CD14-positive monocyte (primary cell): ENCODE measurements around the gene C9orf50. TPM values are rescaled to one million over a fixed set of nuclear protein-coding genes. Genes with fewer than 3 reads are reported as not detected.

ENCODE experiments used
- DNase-seq, 3 donors: peaks; one replicate each; pipeline ENCODE4 v3.0.0-alpha.2; 2011 to 2022
- H2AFZ ChIP-seq: 2 replicates; pipeline ENCODE4 v1.6.0; 2012; ENCODE audit warnings: mild to moderate bottlenecking, low read depth, low read length, inconsistent platforms; ENCODE audit not compliant: insufficient read depth, poor library complexity, severe bottlenecking
- H3K27ac ChIP-seq, 2 donors: 1 replicate in 1 of 2; 2 replicates in 1 of 2; pipeline ENCODE4 v1.5.1; 2012 to 2013; ENCODE audit warnings: low read length in 2 of 2, control low read depth in 1 of 2, inconsistent platforms in 1 of 2, low read depth in 1 of 2, mild to moderate bottlenecking in 1 of 2
- H3K27me3 ChIP-seq, 2 donors: one replicate each; pipeline versions ENCODE4 v1.6.0 to v1.6.1; 2011 to 2013; ENCODE audit warnings: low read length in 2 of 2; ENCODE audit not compliant: control insufficient read depth in 2 of 2, insufficient read depth in 2 of 2
- H3K36me3 ChIP-seq, 2 donors: replicated peaks in 1 of 2; 1 replicate in 1 of 2; 2 replicates in 1 of 2; pipeline versions ENCODE4 v1.5.1 to v1.6.1; 2012 to 2013; ENCODE audit warnings: low read length in 2 of 2, control low read depth in 1 of 2, inconsistent platforms in 1 of 2, mild to moderate bottlenecking in 1 of 2; ENCODE audit not compliant: insufficient read depth in 2 of 2, control insufficient read depth in 1 of 2
- H3K4me1 ChIP-seq, 2 donors: 1 replicate in 1 of 2; 2 replicates in 1 of 2; pipeline versions ENCODE4 v1.5.1 to v1.6.1; 2012 to 2013; ENCODE audit warnings: low read length in 2 of 2, control low read depth in 1 of 2, inconsistent platforms in 1 of 2, mild to moderate bottlenecking in 1 of 2, moderate library complexity in 1 of 2; ENCODE audit not compliant: insufficient read depth in 2 of 2, control insufficient read depth in 1 of 2
- H3K4me2 ChIP-seq: replicated peaks from 2 replicates; pipeline ENCODE3; 2012; ENCODE audit warnings: low read length, moderate library complexity, mild to moderate bottlenecking; ENCODE audit not compliant: poor library complexity, severe bottlenecking; ENCODE audit errors: extremely low read depth
- H3K4me3 ChIP-seq, 3 experiments: fragments of 200-600 bp in 1 of 3; sonication (generic) in 1 of 3; replicated peaks in 1 of 3; 1 replicate in 2 of 3; 2 replicates in 1 of 3; pipeline ENCODE4 v1.5.1; 2011 to 2013; ENCODE audit warnings: low read length in 3 of 3, mild to moderate bottlenecking in 3 of 3, control low read depth in 2 of 3, low read depth in 2 of 3, inconsistent platforms in 1 of 3, moderate library complexity in 1 of 3
- H3K79me2 ChIP-seq: 2 replicates; pipeline ENCODE4 v1.6.0; 2012; ENCODE audit warnings: mild to moderate bottlenecking, control low read depth, inconsistent platforms, low read length, moderate library complexity; ENCODE audit not compliant: insufficient read depth
- H3K9ac ChIP-seq: 2 replicates; pipeline ENCODE4 v1.6.0; 2017; ENCODE audit warnings: low read length, mild to moderate bottlenecking; ENCODE audit not compliant: insufficient read depth, poor library complexity, severe bottlenecking
- H3K9me3 ChIP-seq, 2 donors: replicated peaks in 1 of 2; 1 replicate in 1 of 2; 2 replicates in 1 of 2; pipeline versions ENCODE4 v1.5.1 to v1.6.1; 2012 to 2013; ENCODE audit warnings: low read length in 2 of 2, control low read depth in 1 of 2; ENCODE audit not compliant: control insufficient read depth in 1 of 2, insufficient read depth in 1 of 2
- H4K20me1 ChIP-seq: 2 replicates; pipeline ENCODE4 v1.6.0; 2012; ENCODE audit warnings: mild to moderate bottlenecking, low read length, control low read depth, moderate library complexity; ENCODE audit not compliant: insufficient read depth
- H3K27ac Mint-ChIP-seq, 7 donors: one replicate each; pipeline ENCODE4 v1.8.0; 2020; ENCODE audit warnings: mild to moderate bottlenecking in 7 of 7, mixed read lengths in 7 of 7, moderate library complexity in 6 of 7, inconsistent platforms in 2 of 7
- H3K27me3 Mint-ChIP-seq, 3 donors: one replicate each; pipeline ENCODE4 v1.8.0; 2021 to 2022; ENCODE audit warnings: low read depth in 3 of 3, mild to moderate bottlenecking in 3 of 3, mixed read lengths in 3 of 3, moderate library complexity in 3 of 3, inconsistent platforms in 1 of 3
- H3K36me3 Mint-ChIP-seq, 2 donors: one replicate each; pipeline ENCODE4 v1.8.0; 2020; ENCODE audit warnings: mixed read lengths in 2 of 2, inconsistent platforms in 1 of 2, mild to moderate bottlenecking in 1 of 2
- H3K4me1 Mint-ChIP-seq: one replicate; pipeline ENCODE4 v1.8.0; 2020; ENCODE audit warnings: mild to moderate bottlenecking, mixed read lengths
- H3K4me3 Mint-ChIP-seq, 2 donors: one replicate each; pipeline ENCODE4 v1.8.0; 2020; ENCODE audit warnings: mild to moderate bottlenecking in 2 of 2, mixed read lengths in 2 of 2, moderate library complexity in 1 of 2
- H3K9me3 Mint-ChIP-seq, 7 donors: one replicate each; pipeline ENCODE4 v1.8.0; 2020 to 2022; ENCODE audit warnings: mixed read lengths in 7 of 7, mild to moderate bottlenecking in 6 of 7, moderate library complexity in 6 of 7, inconsistent platforms in 2 of 7
- WGBS: methylation state at CpG from one replicate; pipeline ENCODE4 v1.1.5; 2013; ENCODE audit warnings: missing lambda C conversion rate; ENCODE audit not compliant: insufficient coverage; 5-methylcytosine and 5-hydroxymethylcytosine counted together
- intact Hi-C, 2 donors: fragments of 100-400 bp; cut with micrococcal nuclease; formaldehyde crosslinking; loops; one replicate each; pipeline versions ENCODE4 v1.15.0 to v1.15.1; 2023
- polyA plus RNA-seq, 3 donors: library from polyadenylated mRNA; depleted of rRNA in 1 of 3; unstranded in 2 of 3; stranded (reverse) in 1 of 3; fragments of 300-500 nt in 2 of 3; fragments of >200 nt in 1 of 3; fragmentation: Illumina TruSeq in 2 of 3; gene quantifications; 1 replicate in 2 of 3; 2 replicates in 1 of 3; pipeline ENCODE4 v1.2.3, GENCODE V29; 2012 to 2021
- TF ChIP-seq, protein P1 (sequence below): fragments of 200-600 bp; IDR thresholded peaks from one replicate; pipeline ENCODE4 v1.8.0; 2022; ENCODE audit warnings: antibody characterized with exemption, mild to moderate bottlenecking

Gene C9orf50
- polyA plus RNA-seq, 3 donors, result not detected

DNA sequence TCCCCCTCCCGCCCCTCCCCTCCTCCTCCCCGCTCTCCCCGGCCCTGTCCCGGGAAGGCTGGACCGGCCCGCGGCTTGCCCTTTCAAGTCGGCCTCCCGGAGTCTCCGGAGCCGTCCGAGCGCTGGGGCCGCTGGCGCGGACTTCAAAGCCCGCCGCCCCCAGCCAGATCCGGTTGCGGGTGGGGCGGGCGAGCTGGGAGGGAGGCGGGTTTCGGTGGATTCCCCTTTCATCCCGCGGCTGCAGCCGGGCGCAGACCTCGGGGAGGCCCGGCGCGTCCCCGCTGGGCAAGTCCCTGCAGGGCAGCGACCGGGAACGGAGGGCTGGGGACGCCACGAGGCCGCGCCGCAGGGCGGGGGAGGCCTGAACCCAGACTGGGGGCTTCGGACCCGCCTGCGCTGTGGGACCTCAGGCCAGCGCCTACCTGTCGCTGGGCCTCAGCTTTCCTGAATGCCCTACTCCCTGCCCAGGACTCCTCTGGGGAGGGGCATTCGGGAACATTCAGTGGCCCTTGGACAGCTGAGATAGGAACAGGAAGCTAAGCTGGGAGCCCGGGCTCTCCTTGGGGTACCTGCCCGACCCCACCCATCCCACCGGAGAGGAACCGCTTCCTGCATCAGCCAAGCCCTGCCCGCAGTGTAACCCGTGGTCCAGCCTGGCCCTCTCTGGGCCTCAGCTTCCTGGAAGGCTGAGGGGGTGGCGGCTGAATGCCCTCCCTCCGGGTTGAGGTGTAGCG lies 23.4 kb downstream of the C9orf50 start:
- Histone ChIP-seq H3K36me3 (no peaks in the 10 kb centered on the region), H3K9me3 (no peaks in the 10 kb centered on the region), H3K4me1 (peaks cover 58 to 63% of the 10 kb centered on the region in 2 donors), H3K27ac (no peak overlapping the region), H3K79me2 (no peaks in the 10 kb centered on the region), H4K20me1 (no peaks in the 10 kb centered on the region), H3K9ac (peak overlapping the region; percentile 23), H3K4me3 (peak overlapping the region; percentile 30 to 64 (median 33)), H2AFZ (peak overlapping the region; percentile 73), H3K4me2 (peak overlapping the region; percentile 77), H3K27me3 (no peaks in the 10 kb centered on the region)
- H3K27ac Mint-ChIP-seq, result no peak overlapping the region
- H3K36me3 Mint-ChIP-seq, result peaks cover 2 to 5% of the 10 kb centered on the region in 2 donors
- H3K4me3 Mint-ChIP-seq, result peak overlapping the region; percentile 69 to 77
- H3K27me3 Mint-ChIP-seq, result peaks cover 7 to 19% (median 18%) of the 10 kb centered on the region in 3 donors
- 2% methylated on average over 49 of the region's 57 CpGs for WGBS
- H3K9me3 Mint-ChIP-seq, result no peaks in the 10 kb centered on the region
- H3K4me1 Mint-ChIP-seq, result peaks cover 55% of the 10 kb centered on the region
- DNase-seq, result peak in 1 of 3 donors; percentile 58
- intact Hi-C loops, result no loop called here
- TF ChIP-seq, protein P1, sequence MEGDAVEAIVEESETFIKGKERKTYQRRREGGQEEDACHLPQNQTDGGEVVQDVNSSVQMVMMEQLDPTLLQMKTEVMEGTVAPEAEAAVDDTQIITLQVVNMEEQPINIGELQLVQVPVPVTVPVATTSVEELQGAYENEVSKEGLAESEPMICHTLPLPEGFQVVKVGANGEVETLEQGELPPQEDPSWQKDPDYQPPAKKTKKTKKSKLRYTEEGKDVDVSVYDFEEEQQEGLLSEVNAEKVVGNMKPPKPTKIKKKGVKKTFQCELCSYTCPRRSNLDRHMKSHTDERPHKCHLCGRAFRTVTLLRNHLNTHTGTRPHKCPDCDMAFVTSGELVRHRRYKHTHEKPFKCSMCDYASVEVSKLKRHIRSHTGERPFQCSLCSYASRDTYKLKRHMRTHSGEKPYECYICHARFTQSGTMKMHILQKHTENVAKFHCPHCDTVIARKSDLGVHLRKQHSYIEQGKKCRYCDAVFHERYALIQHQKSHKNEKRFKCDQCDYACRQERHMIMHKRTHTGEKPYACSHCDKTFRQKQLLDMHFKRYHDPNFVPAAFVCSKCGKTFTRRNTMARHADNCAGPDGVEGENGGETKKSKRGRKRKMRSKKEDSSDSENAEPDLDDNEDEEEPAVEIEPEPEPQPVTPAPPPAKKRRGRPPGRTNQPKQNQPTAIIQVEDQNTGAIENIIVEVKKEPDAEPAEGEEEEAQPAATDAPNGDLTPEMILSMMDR, result no peak

DNA sequence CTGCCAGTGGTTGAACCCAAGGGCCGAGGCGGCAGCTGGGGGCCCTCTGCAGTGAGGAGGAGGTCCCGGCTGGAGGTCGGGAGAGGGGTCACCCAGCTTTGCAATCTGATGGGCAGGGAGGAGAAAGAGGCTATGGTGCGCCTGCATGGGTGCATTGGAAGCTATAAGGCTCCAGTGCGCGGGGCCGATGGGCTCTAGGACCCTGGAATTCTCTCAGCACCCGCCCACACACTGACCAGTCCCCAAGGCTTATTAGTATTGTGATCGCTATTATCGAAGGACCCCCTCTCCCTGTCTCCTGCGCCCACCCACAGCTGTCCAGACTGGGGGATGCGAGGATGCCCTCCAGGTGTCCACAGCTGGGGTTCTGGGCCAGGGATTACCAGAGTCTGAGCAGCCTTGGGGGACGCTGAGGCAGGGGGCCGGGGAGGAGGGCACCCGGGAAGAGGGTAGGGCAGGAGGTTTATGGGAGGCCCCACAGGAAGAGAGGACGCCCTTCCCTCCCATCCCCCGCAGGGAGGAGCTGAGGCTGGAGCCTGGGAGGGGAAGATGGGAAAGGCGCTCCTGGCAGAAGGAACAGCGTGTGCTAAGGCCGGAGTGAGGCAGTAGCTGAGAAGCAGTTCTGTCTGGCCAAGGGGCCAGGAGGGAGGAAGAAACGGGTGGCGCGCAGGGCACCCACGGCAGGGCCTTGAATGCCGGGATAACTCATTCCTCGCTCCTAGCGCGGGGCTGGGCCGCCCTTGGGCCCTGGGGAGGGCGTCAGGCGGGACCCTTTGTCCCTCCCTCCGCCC lies 24.2 kb downstream of the C9orf50 start:
- H3K27me3 Mint-ChIP-seq, result peaks cover 7 to 19% (median 18%) of the 10 kb centered on the region in 3 donors
- H3K4me1 Mint-ChIP-seq, result peaks cover 51% of the 10 kb centered on the region

More for the DNA sequence above, 24.2 kb downstream of the C9orf50 start:
- no peaks in the 10 kb centered on the region for H3K9me3 ChIP-seq
- Mint-ChIP-seq H3K27ac (peak overlapping the region in 1 of 7 donors; percentile 33), H3K36me3 (peaks cover 2 to 5% of the 10 kb centered on the region in 2 donors), H3K4me3 (peak overlapping the region; percentile 62 to 76), H3K9me3 (no peaks in the 10 kb centered on the region)
- peak overlapping the region in 1 of 3 experiments; percentile 64 for H3K4me3 ChIP-seq
- H3K27ac ChIP-seq, result no peak overlapping the region
- H3K4me2 ChIP-seq, result peak overlapping the region; percentile 77
- WGBS, result 61% methylated on average over 13 of the region's 33 CpGs
- H4K20me1 ChIP-seq, result no peaks in the 10 kb centered on the region
- H3K79me2 ChIP-seq, result no peaks in the 10 kb centered on the region
- peak overlapping the region; percentile 41 for H2AFZ ChIP-seq
- no peaks in the 10 kb centered on the region for H3K36me3 ChIP-seq
- TF ChIP-seq, protein P1, result no peak
- intact Hi-C loops, result no loop called here
- peaks cover 53 to 58% of the 10 kb centered on the region in 2 donors for H3K4me1 ChIP-seq
- H3K9ac ChIP-seq, result peak overlapping the region; percentile 4
- no peaks in the 10 kb centered on the region for H3K27me3 ChIP-seq
- no peak for DNase-seq
